Hepatocyte (in vitro differentiated cells): ENCODE measurements around the gene VPS36. TPM values are rescaled to one million over a fixed set of nuclear protein-coding genes. Genes with fewer than 3 reads are reported as not detected.

Experiments
- DNase-seq: peaks from one replicate; pipeline ENCODE4 v3.0.0-alpha.2; 2016; ENCODE audit warnings: low spot score
- H2AFZ ChIP-seq: fragments of 200-600 bp; sonication (generic); 2 replicates; pipeline ENCODE4 v1.6.0; 2016; ENCODE audit warnings: antibody characterized with exemption, mild to moderate bottlenecking
- H3K27ac ChIP-seq: fragments of 200-600 bp; sonication (generic); 2 replicates; pipeline ENCODE4 v1.5.1; 2016; ENCODE audit warnings: mild to moderate bottlenecking
- H3K27me3 ChIP-seq: fragments of 200-600 bp; sonication (generic); 2 replicates; pipeline ENCODE4 v1.6.1; 2016
- H3K36me3 ChIP-seq: fragments of 200-600 bp; sonication (generic); replicated peaks from 2 replicates; pipeline ENCODE4 v1.5.1; 2016; ENCODE audit warnings: low read depth; ENCODE audit not compliant: insufficient read depth
- H3K4me1 ChIP-seq: fragments of 200-600 bp; sonication (generic); 2 replicates; pipeline ENCODE4 v1.5.1; 2016; ENCODE audit warnings: mild to moderate bottlenecking, moderate library complexity; ENCODE audit not compliant: insufficient read depth
- H3K4me2 ChIP-seq: fragments of 200-600 bp; sonication (generic); 2 replicates; pipeline ENCODE4 v1.6.0; 2016
- H3K4me3 ChIP-seq: fragments of 200-600 bp; sonication (generic); 2 replicates; pipeline ENCODE4 v1.5.1; 2016; ENCODE audit warnings: mild to moderate bottlenecking
- H3K79me2 ChIP-seq: fragments of 200-600 bp; sonication (generic); 2 replicates; pipeline ENCODE4 v1.6.0; 2017; ENCODE audit warnings: mild to moderate bottlenecking
- H3K9me2 ChIP-seq: fragments of 200-600 bp; sonication (generic); replicated peaks from 2 replicates; pipeline ENCODE4 v1.6.0; 2017; ENCODE audit warnings: mild to moderate bottlenecking; ENCODE audit not compliant: insufficient read depth
- H3K9me3 ChIP-seq: fragments of 200-600 bp; sonication (generic); 2 replicates; pipeline ENCODE4 v1.5.1; 2016; ENCODE audit warnings: low read depth, mild to moderate bottlenecking
- H4K20me1 ChIP-seq: fragments of 200-600 bp; sonication (generic); 2 replicates; pipeline ENCODE4 v1.6.0; 2016; ENCODE audit warnings: mild to moderate bottlenecking; ENCODE audit not compliant: insufficient read depth, poor library complexity, severe bottlenecking
- EZH2 ChIP-seq: fragments of 200-600 bp; sonication (generic); IDR thresholded peaks from 2 replicates; pipeline ENCODE4 v1.6.1; 2016; ENCODE audit warnings: antibody characterized with exemption, mild to moderate bottlenecking, borderline replicate concordance
- EZH2phosphoT487 ChIP-seq: fragments of 200-600 bp; sonication (generic); IDR thresholded peaks from one replicate; pipeline ENCODE4 v1.6.1; 2018; ENCODE audit warnings: antibody characterized with exemption, mild to moderate bottlenecking, low read depth, moderate library complexity; ENCODE audit not compliant: unreplicated experiment, severe bottlenecking
- WGBS: methylation state at CpG from one replicate; pipeline ENCODE4 v1.1.6; 2016; ENCODE audit warnings: low lambda C conversion rate; ENCODE audit errors: missing lambda C conversion rate; 5-methylcytosine and 5-hydroxymethylcytosine counted together
- polyA plus RNA-seq: library from polyadenylated mRNA; unstranded; fragments of >200 nt; fragmentation: Nextera tagmentation; extraction: Ambion mirVana; gene quantifications from 2 replicates; pipeline ENCODE4 v1.2.1, GENCODE V29; 2016
- total RNA-seq: library from RNA; depleted of rRNA; stranded (reverse); fragments of >200 nt; gene quantifications from 2 replicates; pipeline ENCODE4 v1.2.3, GENCODE V29; 2014
- TF ChIP-seq, protein P1 (sequence below): fragments of 200-600 bp; sonication (generic); IDR thresholded peaks from 2 replicates; pipeline ENCODE4 v1.5.1; 2016; ENCODE audit warnings: antibody characterized with exemption, mild to moderate bottlenecking; ENCODE audit not compliant: poor library complexity

The VPS36 gene
- total and polyA plus RNA-seq, 2 experiments from 2014 or later = 23.5 to 42.0 TPM

DNA sequence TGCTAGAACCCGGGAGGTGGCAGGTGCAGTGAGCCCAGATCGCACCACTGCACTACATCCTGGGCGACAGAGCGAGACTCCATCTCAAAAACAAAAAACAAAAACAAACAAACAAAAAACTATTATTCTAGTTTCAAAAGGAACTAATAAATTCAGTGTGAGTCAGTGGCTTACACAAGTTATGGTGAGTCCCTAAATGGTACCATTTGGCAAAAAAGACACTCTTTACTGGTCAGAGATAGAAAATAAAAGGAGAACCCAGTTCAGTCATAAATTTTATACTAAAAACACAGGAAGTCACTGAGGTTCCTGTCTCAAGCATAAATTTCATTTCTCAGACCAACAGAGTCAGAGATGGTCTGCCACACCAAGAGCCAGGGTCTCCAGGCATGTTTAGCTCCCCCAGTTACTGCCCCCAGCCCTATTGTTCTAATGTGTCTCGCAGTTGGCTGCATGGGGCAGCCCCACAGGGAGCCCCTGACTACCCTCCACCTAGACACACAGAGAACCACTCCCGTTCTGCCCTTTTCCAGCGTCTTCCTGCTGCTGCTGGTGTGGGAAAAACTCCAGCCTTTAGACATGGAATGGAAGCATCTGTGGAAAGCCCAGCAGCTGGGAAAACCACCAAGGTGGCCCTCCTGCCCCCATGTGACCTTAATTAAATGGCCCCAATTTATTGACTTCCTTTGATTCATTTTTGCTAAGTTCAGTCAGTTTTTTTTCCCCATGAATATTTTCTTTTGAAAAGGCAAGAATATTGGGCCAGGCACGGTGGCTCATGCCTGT lies 56.7 kb downstream of the VPS36 start:
- DNase-seq = no peak
- Histone ChIP-seq H3K4me2 (no peak overlapping the region), H3K9me3 (no peaks in the 10 kb centered on the region), H3K79me2 (no peaks in the 10 kb centered on the region), H2AFZ (no peak overlapping the region), H3K36me3 (no peaks in the 10 kb centered on the region), H4K20me1 (no peaks in the 10 kb centered on the region), H3K27me3 (no peaks in the 10 kb centered on the region), H3K4me1 (no peaks in the 10 kb centered on the region), H3K27ac (no peak overlapping the region), H3K4me3 (no peak overlapping the region), H3K9me2 (no peaks in the 10 kb centered on the region)
- TF ChIP-seq, protein P1, sequence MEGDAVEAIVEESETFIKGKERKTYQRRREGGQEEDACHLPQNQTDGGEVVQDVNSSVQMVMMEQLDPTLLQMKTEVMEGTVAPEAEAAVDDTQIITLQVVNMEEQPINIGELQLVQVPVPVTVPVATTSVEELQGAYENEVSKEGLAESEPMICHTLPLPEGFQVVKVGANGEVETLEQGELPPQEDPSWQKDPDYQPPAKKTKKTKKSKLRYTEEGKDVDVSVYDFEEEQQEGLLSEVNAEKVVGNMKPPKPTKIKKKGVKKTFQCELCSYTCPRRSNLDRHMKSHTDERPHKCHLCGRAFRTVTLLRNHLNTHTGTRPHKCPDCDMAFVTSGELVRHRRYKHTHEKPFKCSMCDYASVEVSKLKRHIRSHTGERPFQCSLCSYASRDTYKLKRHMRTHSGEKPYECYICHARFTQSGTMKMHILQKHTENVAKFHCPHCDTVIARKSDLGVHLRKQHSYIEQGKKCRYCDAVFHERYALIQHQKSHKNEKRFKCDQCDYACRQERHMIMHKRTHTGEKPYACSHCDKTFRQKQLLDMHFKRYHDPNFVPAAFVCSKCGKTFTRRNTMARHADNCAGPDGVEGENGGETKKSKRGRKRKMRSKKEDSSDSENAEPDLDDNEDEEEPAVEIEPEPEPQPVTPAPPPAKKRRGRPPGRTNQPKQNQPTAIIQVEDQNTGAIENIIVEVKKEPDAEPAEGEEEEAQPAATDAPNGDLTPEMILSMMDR = no peak
- TF ChIP-seq EZH2 = no peak
- no peak for TF ChIP-seq EZH2phosphoT487
- 93% methylated on average over 8 of the region's 8 CpGs for WGBS

DNA sequence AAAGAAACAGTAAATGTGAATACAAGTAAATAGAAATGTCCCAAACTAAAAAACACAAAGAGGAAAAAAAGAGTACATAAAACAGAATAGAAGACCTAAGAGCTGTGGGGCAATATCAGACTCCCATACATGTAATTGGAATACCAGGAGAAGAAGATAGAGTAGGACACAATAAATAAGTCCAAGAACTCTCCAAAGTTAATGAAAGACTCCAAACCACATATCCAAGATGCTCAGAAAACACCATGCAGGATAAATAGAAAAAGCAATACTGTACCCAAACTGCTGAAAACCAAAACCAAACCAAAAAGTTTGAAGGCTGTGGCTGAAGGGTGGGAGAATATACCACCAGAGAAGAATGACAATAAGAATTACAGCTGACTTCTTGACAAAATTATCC lies 62.7 kb downstream of the VPS36 start:
- Histone ChIP-seq H3K9me3 (no peaks in the 10 kb centered on the region), H3K4me2 (no peak overlapping the region), H3K27me3 (no peaks in the 10 kb centered on the region), H3K9me2 (no peaks in the 10 kb centered on the region), H3K79me2 (no peaks in the 10 kb centered on the region), H4K20me1 (no peaks in the 10 kb centered on the region), H3K36me3 (no peaks in the 10 kb centered on the region), H3K4me3 (no peak overlapping the region), H3K4me1 (no peaks in the 10 kb centered on the region), H2AFZ (no peak overlapping the region), H3K27ac (no peak overlapping the region)
- no peak for TF ChIP-seq EZH2phosphoT487
- TF ChIP-seq, protein P1 = no peak
- TF ChIP-seq EZH2 = no peak
- DNase-seq = no peak

DNA sequence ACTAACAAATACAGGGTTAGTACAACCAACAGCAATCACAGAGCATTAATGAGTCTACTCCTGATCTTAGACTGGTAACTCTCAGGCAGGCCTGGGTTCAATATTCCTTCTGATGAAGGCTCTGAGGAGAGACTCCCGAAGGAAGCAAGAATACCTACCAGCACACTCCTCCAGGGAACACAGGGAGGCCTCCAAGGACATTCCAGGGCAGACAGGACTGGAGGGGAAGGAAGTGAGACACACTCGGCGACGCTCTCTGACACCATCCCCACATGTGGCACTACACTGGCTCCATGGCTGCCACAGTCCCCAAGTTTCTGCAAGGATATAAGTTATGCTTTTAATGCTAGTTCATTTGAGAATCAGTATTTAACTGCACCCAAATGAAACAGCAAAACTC lies 64.6 kb downstream of the VPS36 start:
- no peaks in the 10 kb centered on the region for H3K4me1 ChIP-seq
- no peak for DNase-seq
- H4K20me1 ChIP-seq = no peaks in the 10 kb centered on the region
- H3K27me3 ChIP-seq = no peaks in the 10 kb centered on the region
- no peaks in the 10 kb centered on the region for H3K9me3 ChIP-seq
- 79% methylated on average over 4 of the region's 4 CpGs for WGBS
- no peaks in the 10 kb centered on the region for H3K9me2 ChIP-seq
- no peak overlapping the region for H3K4me3 ChIP-seq
- TF ChIP-seq, protein P1 = no peak
- TF ChIP-seq EZH2phosphoT487 (no peak), EZH2 (no peak)
- H3K36me3 ChIP-seq = no peaks in the 10 kb centered on the region
- H3K4me2 ChIP-seq = no peak overlapping the region
- H2AFZ ChIP-seq = no peak overlapping the region
- H3K79me2 ChIP-seq = no peaks in the 10 kb centered on the region
- no peak overlapping the region for H3K27ac ChIP-seq
